OCI-LY7 (cell line): ENCODE measurements around the gene TUBB6.

ENCODE experiments used
- CTCF ChIP-seq: fragments of 200-600 bp; sonication (generic); conservative IDR thresholded peaks from 2 replicates; pipeline ENCODE4 v1.5.1; 2014; ENCODE audit warnings: mild to moderate bottlenecking, antibody characterized with exemption, low read length, moderate library complexity, mixed read lengths
- EZH2phosphoT487 ChIP-seq: fragments of 200-600 bp; sonication (generic); IDR thresholded peaks from 2 replicates; pipeline ENCODE4 v1.6.1; 2018; ENCODE audit warnings: low read depth, borderline replicate concordance, mild to moderate bottlenecking, mixed run types, antibody characterized with exemption, low read length, moderate library complexity, mixed read lengths

DNA sequence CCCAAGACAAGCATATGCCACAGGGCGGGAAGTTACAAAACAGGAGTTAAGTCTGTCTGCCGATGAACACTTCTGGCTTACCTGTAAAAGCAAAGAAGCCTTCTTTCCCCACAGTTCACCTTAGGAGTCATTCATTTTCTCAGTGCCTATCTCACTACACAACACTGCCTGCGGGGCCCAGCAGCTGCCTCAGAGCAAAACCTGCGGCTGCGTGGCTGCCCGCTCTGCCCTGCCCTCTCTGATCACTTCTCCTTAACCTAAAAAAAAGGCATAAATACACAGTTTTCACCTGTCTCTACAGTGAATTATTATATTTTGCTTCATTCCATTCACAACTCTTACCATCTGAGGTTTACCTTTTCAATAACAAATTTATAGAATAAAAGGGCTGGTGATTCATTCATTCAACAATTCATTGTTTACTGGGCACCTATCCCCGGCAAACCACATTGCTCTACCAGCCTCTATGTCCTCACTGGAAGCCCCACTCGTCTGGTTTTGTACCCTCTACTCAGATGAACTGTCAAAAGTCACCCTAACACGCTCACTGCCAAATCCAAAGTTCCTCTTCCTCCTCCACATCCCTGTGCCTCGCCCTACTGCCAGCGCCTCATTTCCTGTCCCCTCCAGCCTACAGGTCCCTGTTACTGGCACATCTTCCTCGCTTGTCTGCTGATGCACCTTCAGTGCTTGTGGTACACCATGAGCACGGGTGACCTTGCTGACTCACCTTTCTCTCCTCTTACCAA is 37.6 kb downstream of the TUBB6 start:
- TF ChIP-seq CTCF (no peak), EZH2phosphoT487 (no peak)
